ENCODE measurements around the gene ARHGEF37.
"Not testable (repeated sequence)": the region's sequence is repeated elsewhere in the genome, so short reads cannot be mapped to it uniquely, and the experiment has no call there.

ARHGEF37 gene

DNA sequence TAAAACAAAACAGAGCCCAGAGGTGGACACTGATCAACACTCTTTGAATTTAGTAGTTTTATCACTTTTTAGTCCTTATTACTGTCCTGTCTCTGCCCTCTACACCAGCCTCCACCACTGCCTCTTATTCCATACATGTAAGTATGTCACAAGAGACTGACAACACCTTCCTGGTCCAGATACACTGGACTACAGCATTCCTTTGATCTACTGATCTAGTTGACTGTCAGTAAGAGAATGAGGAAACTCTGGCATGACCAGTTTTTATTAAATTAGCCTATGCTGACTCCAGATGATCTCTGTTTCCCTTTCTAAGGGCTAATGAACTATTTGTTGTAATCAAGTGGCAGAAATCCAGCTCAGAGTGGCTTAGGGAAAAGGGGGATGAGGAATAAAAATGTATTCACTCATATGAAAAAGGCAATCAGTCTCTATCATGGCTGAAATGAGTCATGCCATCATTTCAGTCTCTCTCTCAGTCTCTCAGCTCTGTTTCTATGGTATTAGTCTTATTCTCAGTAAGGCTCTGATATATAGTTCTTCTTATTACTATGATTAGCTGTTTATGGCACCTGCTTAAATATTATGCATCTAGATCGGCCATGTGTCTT lies 5.5 kb downstream of the ARHGEF37 start:
- Histone ChIP-seq H3K79me2 (ENCODE audit: control insufficient read depth, insufficient read depth, low read length, unreplicated experiment) (no peaks in the 10 kb centered on the region), H3K36me3 (ENCODE audit: insufficient read depth, low read length) (no peaks in the 10 kb centered on the region), H3K27ac (ENCODE audit: low read depth, low read length) (no peak overlapping the region), H3K27me3 (ENCODE audit: insufficient read depth, low read length) (no peaks in the 10 kb centered on the region), H3K4me1 (ENCODE audit: control insufficient read depth, insufficient read depth, low read length, unreplicated experiment) (peaks cover 3% of the 10 kb centered on the region), H2AFZ (ENCODE audit: low read length, unreplicated experiment) (no peak overlapping the region), H3K4me3 (ENCODE audit: low read depth, low read length) (no peak overlapping the region)

DNA sequence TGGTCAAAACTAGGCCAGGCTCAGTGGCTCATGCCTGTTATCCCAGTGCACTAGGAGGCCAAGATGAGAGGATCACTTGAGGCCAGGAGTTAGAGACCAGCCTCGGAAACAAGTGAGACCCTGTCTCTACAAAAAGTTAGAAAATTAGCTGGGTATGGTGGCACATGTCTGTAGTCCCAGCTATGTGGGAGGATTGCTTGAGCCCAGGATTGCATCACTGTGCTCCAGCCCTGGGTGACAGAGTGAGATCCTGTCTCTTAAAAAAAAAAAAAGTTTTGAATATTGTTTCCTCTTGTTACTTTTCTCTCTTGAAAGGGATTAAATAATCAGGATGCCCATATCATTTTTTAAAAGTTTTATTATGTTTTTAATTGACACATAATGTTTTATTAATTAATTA lies 7.6 kb downstream of the ARHGEF37 start:
- Histone ChIP-seq H3K4me3 (ENCODE audit: low read depth, low read length) (no peak overlapping the region), H3K27me3 (ENCODE audit: insufficient read depth, low read length) (no peaks in the 10 kb centered on the region), H3K79me2 (ENCODE audit: control insufficient read depth, insufficient read depth, low read length, unreplicated experiment) (no peaks in the 10 kb centered on the region), H3K4me1 (ENCODE audit: control insufficient read depth, insufficient read depth, low read length, unreplicated experiment) (no peaks in the 10 kb centered on the region), H2AFZ (ENCODE audit: low read length, unreplicated experiment) (no peak overlapping the region), H3K27ac (ENCODE audit: low read depth, low read length) (no peak overlapping the region), H3K36me3 (ENCODE audit: insufficient read depth, low read length) (no peaks in the 10 kb centered on the region)

DNA sequence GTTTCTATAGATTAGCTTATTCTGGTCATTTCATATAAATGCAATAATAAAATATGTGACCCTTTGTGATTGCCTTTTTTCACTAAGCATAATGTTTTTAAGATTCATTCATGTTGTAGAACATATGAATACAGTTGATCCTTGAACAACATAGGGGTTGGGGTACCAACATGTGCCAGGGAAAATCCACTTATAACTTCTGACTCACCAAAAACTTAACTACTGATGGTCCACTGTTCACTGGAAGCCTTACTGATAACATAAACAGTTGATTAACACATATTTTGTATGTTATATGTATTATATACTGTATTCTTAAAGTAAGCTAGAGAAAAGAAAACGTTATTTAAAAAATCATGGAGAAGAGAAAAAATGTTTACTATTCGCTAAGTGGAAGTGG lies 12.1 kb downstream of the ARHGEF37 start:
- no peaks in the 10 kb centered on the region for H3K36me3 ChIP-seq (ENCODE audit: insufficient read depth, low read length)
- no peak overlapping the region for H3K27ac ChIP-seq (ENCODE audit: low read depth, low read length)
- no peak overlapping the region for H2AFZ ChIP-seq (ENCODE audit: low read length, unreplicated experiment)
- peaks cover 12% of the 10 kb centered on the region for H3K4me1 ChIP-seq (ENCODE audit: control insufficient read depth, insufficient read depth, low read length, unreplicated experiment)
- H3K79me2 ChIP-seq (ENCODE audit: control insufficient read depth, insufficient read depth, low read length, unreplicated experiment) = no peaks in the 10 kb centered on the region
- H3K27me3 ChIP-seq (ENCODE audit: insufficient read depth, low read length) = no peaks in the 10 kb centered on the region
- no peak overlapping the region for H3K4me3 ChIP-seq (ENCODE audit: low read depth, low read length)

DNA sequence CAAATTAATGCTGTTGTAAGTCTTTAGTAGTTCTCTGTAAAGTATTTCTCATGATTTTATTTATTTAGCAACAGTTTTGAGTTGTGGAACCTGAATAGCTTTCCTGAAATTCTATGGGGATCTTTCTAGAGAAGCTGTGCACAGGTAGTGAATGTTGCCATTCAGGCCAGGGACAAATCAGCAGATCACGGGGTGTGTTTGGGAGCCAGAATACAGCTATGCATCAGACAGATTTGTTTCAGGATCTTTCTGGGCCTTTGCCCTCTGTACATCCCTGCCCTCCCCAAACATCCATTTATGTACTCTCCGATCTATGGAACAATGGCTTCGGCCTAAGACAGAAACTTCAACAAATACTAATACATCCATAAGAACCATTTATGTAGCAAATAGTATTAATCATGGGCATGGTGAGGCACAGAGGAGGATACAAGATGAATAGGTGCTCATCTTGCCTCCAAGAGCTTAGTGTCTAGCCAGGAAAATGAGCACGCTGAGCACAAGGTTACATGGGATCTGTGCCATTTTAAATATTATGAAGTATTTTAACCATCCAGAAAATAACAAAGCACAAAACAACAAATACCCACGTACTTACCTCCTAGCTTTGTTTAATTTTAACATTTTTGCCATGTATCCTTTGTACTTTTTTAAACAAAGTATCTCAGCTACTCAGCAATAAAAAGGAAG lies 13.1 kb downstream of the ARHGEF37 start:
- Histone ChIP-seq H2AFZ (ENCODE audit: low read length, unreplicated experiment) (no peak overlapping the region), H3K79me2 (ENCODE audit: control insufficient read depth, insufficient read depth, low read length, unreplicated experiment) (no peaks in the 10 kb centered on the region), H3K27ac (ENCODE audit: low read depth, low read length) (no peak overlapping the region), H3K36me3 (ENCODE audit: insufficient read depth, low read length) (no peaks in the 10 kb centered on the region), H3K4me3 (ENCODE audit: low read depth, low read length) (no peak overlapping the region), H3K27me3 (ENCODE audit: insufficient read depth, low read length) (no peaks in the 10 kb centered on the region), H3K4me1 (ENCODE audit: control insufficient read depth, insufficient read depth, low read length, unreplicated experiment) (peaks cover 12% of the 10 kb centered on the region)

DNA sequence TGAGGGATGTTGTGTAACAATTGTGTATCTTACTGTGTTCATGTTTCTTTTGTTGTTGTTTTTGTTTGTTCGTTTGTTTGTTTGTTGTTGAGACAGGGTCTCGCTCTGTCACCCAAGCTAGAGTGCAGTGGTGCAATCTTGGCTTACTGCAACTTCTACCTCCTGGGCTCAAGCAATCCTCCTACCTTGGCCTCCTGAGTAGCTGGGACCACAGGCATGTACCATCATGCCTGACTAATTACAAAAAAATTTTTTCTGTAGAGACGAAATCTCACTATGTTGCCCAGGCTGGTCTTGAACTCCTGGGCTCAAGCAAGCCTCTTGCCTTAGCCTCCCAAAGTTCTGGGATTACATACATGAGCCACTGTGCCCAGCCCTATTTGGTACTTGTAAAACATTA lies 13.8 kb downstream of the ARHGEF37 start:
- H3K36me3 ChIP-seq (ENCODE audit: insufficient read depth, low read length); H2AFZ ChIP-seq (ENCODE audit: low read length, unreplicated experiment); H3K79me2 ChIP-seq (ENCODE audit: control insufficient read depth, insufficient read depth, low read length, unreplicated experiment); H3K4me3 ChIP-seq (ENCODE audit: low read depth, low read length); H3K27ac ChIP-seq (ENCODE audit: low read depth, low read length); H3K27me3 ChIP-seq (ENCODE audit: insufficient read depth, low read length): not testable (repeated sequence)
- H3K4me1 ChIP-seq (ENCODE audit: control insufficient read depth, insufficient read depth, low read length, unreplicated experiment) = peaks cover 12% of the 10 kb centered on the region

DNA sequence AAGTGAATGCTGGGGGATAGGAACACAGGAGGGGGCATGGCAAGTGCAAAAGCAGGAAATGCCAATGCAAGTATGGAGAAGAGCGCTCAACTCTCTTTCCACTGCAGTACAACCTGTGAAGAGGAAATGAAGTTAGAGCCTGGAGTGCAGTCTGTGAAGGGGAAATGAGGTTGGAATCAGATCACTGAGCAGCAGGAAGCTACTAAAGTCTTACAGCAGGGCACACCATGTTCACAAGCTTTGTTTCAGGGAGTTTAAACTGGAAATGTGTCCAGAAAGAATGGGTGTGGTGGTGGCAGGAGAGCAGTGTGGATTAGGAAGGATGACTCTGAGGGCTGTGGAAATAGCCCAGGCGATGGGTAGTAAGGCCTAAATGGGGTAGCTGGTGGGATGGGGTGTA lies 15.4 kb downstream of the ARHGEF37 start:
- H3K27ac ChIP-seq (ENCODE audit: low read depth, low read length) = no peak overlapping the region
- H3K36me3 ChIP-seq (ENCODE audit: insufficient read depth, low read length) = no peaks in the 10 kb centered on the region
- H3K27me3 ChIP-seq (ENCODE audit: insufficient read depth, low read length) = no peaks in the 10 kb centered on the region
- no peak overlapping the region for H2AFZ ChIP-seq (ENCODE audit: low read length, unreplicated experiment)
- no peak overlapping the region for H3K4me3 ChIP-seq (ENCODE audit: low read depth, low read length)
- no peaks in the 10 kb centered on the region for H3K79me2 ChIP-seq (ENCODE audit: control insufficient read depth, insufficient read depth, low read length, unreplicated experiment)
- H3K4me1 ChIP-seq (ENCODE audit: control insufficient read depth, insufficient read depth, low read length, unreplicated experiment) = peaks cover 12% of the 10 kb centered on the region

DNA sequence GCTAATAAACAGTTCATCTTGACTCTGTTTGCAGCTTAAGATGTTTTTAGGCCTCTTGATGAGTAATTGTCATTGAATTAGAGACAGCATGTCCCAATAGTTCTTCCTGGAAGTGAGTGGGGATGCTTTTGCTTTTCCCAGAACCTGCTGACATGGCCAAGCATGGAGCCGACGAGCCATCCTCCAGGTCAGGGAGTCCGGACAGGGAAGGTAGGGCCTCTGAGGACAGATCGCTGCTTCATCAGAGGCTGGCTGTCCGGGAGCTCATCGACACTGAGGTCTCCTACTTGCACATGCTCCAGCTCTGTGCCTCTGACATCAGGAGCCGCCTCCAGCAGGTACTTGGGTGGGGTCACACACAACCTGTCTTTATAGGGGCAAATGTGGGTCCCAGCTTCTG lies 16.3 kb downstream of the ARHGEF37 start:
- no peak overlapping the region for H2AFZ ChIP-seq (ENCODE audit: low read length, unreplicated experiment)
- no peaks in the 10 kb centered on the region for H3K27me3 ChIP-seq (ENCODE audit: insufficient read depth, low read length)
- no peak overlapping the region for H3K27ac ChIP-seq (ENCODE audit: low read depth, low read length)
- H3K36me3 ChIP-seq (ENCODE audit: insufficient read depth, low read length) = no peaks in the 10 kb centered on the region
- no peaks in the 10 kb centered on the region for H3K79me2 ChIP-seq (ENCODE audit: control insufficient read depth, insufficient read depth, low read length, unreplicated experiment)
- H3K4me3 ChIP-seq (ENCODE audit: low read depth, low read length) = no peak overlapping the region
- H3K4me1 ChIP-seq (ENCODE audit: control insufficient read depth, insufficient read depth, low read length, unreplicated experiment) = peaks cover 12% of the 10 kb centered on the region

DNA sequence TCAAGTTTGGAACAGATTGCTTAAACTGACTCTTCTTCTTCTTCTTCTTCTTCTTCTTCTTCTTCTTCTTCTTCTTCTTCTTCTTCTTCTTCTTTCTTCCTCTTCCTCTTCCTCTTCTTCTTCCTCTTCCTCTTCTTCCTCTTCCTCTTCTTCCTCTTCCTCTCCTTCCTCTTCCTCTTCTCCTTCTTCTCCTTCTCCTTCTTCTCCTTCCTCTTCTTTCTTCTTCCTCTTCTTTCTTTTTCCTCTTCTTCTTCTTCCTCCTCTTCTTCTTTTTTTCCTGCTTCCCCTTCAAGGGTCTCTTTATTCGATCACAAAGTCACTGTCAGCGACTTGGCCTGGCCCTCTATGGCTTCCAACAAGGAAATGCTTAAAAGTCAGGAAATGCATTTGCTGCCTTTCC lies 16.9 kb downstream of the ARHGEF37 start:
- H3K79me2 ChIP-seq (ENCODE audit: control insufficient read depth, insufficient read depth, low read length, unreplicated experiment); H3K36me3 ChIP-seq (ENCODE audit: insufficient read depth, low read length); H3K27me3 ChIP-seq (ENCODE audit: insufficient read depth, low read length); H2AFZ ChIP-seq (ENCODE audit: low read length, unreplicated experiment); H3K4me3 ChIP-seq (ENCODE audit: low read depth, low read length); H3K27ac ChIP-seq (ENCODE audit: low read depth, low read length): not testable (repeated sequence)
- peaks cover 12% of the 10 kb centered on the region for H3K4me1 ChIP-seq (ENCODE audit: control insufficient read depth, insufficient read depth, low read length, unreplicated experiment)

DNA sequence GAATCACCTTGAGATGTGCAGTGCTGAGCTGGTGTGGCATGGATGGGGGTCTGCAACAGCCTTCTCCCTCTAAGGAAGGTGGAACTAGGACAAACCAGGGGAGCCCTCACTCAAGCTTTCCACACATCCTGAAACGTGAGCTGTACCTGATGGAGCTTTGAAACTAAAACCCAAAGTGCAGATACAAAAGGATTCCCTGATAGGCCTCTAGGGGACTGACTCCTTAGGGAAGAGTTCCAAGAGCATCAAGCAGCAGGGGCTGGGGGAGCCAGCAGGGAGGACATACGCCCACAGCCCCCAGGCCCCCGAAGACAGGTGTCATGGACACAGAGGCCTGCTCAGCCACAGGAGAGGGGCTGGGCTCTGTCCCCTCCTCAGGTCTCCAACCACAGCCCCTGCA lies 17.7 kb downstream of the ARHGEF37 start:
- no peaks in the 10 kb centered on the region for H3K27me3 ChIP-seq (ENCODE audit: insufficient read depth, low read length)
- no peak overlapping the region for H3K27ac ChIP-seq (ENCODE audit: low read depth, low read length)
- H3K4me1 ChIP-seq (ENCODE audit: control insufficient read depth, insufficient read depth, low read length, unreplicated experiment) = peaks cover 12% of the 10 kb centered on the region
- H3K79me2 ChIP-seq (ENCODE audit: control insufficient read depth, insufficient read depth, low read length, unreplicated experiment) = no peaks in the 10 kb centered on the region
- H3K4me3 ChIP-seq (ENCODE audit: low read depth, low read length) = no peak overlapping the region
- no peak overlapping the region for H2AFZ ChIP-seq (ENCODE audit: low read length, unreplicated experiment)
- H3K36me3 ChIP-seq (ENCODE audit: insufficient read depth, low read length) = no peaks in the 10 kb centered on the region

DNA sequence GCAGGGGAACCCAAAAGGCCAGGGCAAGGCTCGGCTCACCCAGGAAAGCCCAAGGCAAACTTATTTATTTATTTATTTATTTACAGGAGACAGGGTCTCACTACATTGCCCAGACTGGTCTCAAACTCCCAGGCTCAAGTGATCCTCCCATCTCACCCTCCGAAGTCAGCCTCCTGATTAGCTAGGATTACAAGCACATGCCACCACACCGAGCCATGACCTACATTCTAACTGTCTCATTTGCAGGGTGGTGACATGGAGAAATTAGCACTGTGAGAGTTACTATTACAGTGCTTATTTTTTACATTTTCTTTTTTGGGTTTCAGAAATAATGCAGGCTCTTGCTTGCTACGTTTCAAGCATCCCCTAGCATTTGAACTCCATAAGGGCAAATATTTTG lies 18.1 kb downstream of the ARHGEF37 start:
- peaks cover 11% of the 10 kb centered on the region for H3K4me1 ChIP-seq (ENCODE audit: control insufficient read depth, insufficient read depth, low read length, unreplicated experiment)
- H2AFZ ChIP-seq (ENCODE audit: low read length, unreplicated experiment) = no peak overlapping the region
- H3K4me3 ChIP-seq (ENCODE audit: low read depth, low read length) = no peak overlapping the region

DNA sequence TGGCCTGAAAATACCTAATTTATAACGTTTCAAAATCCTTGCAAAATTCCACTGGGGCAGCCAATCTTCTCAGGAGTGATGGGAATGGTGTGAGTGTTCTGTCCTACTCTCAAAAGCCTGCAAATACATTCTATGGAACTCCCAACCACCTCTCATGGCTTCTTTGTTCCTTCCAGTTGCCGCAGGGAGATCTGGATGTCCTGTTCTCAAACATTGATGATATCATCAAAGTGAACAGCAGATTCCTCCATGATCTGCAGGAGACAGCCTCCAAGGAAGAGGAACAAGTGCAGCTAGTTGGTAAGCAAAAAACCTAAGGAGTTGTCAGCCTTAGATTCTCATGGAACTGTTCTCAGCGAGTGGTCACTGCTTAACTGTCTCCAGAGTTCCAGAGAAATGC lies 19.6 kb downstream of the ARHGEF37 start:
- Histone ChIP-seq H3K36me3 (ENCODE audit: insufficient read depth, low read length) (no peaks in the 10 kb centered on the region), H3K4me1 (ENCODE audit: control insufficient read depth, insufficient read depth, low read length, unreplicated experiment) (peaks cover 6% of the 10 kb centered on the region), H3K27ac (ENCODE audit: low read depth, low read length) (no peak overlapping the region), H3K79me2 (ENCODE audit: control insufficient read depth, insufficient read depth, low read length, unreplicated experiment) (no peaks in the 10 kb centered on the region), H2AFZ (ENCODE audit: low read length, unreplicated experiment) (no peak overlapping the region), H3K4me3 (ENCODE audit: low read depth, low read length) (no peak overlapping the region), H3K27me3 (ENCODE audit: insufficient read depth, low read length) (no peaks in the 10 kb centered on the region)

More for the DNA sequence above, 18.1 kb downstream of the ARHGEF37 start:
- Histone ChIP-seq H3K79me2 (ENCODE audit: control insufficient read depth, insufficient read depth, low read length, unreplicated experiment) (no peaks in the 10 kb centered on the region), H3K27ac (ENCODE audit: low read depth, low read length) (no peak overlapping the region), H3K36me3 (ENCODE audit: insufficient read depth, low read length) (no peaks in the 10 kb centered on the region), H3K27me3 (ENCODE audit: insufficient read depth, low read length) (no peaks in the 10 kb centered on the region)

Measured in ACC112 (cell line).